Mucosa of rectum (tissue), 2 donors: Measurements from ENCODE around the gene ZNF280D.

Source experiments
- H3K27ac ChIP-seq, 2 donors: one replicate each; pipeline ENCODE4 v1.7.0; 2013; ENCODE audit warnings: inconsistent platforms in 2 of 2, low read depth in 2 of 2, low read length in 2 of 2
- H3K27me3 ChIP-seq, 2 donors: one replicate each; pipeline ENCODE4 v1.7.0; 2013; ENCODE audit warnings: low read length in 2 of 2; ENCODE audit not compliant: control insufficient read depth in 2 of 2, insufficient read depth in 2 of 2
- H3K36me3 ChIP-seq, 2 donors: one replicate each; pipeline ENCODE4 v1.7.0; 2013; ENCODE audit warnings: low read length in 2 of 2; ENCODE audit not compliant: control insufficient read depth in 2 of 2, insufficient read depth in 2 of 2
- H3K4me1 ChIP-seq, 2 donors: one replicate each; pipeline ENCODE4 v1.7.0; 2013; ENCODE audit warnings: low read length in 2 of 2, mild to moderate bottlenecking in 1 of 2; ENCODE audit not compliant: control insufficient read depth in 2 of 2, insufficient read depth in 2 of 2
- H3K4me3 ChIP-seq, 2 donors: one replicate each; pipeline ENCODE4 v1.7.0; 2013; ENCODE audit warnings: low read length in 2 of 2
- H3K9ac ChIP-seq, 2 donors: one replicate each; pipeline ENCODE4 v1.7.0; 2013; ENCODE audit warnings: low read length in 2 of 2, low read depth in 1 of 2, mild to moderate bottlenecking in 1 of 2
- H3K9me3 ChIP-seq, 2 donors: one replicate each; pipeline ENCODE4 v1.7.0; 2013; ENCODE audit warnings: low read length in 2 of 2; ENCODE audit not compliant: control insufficient read depth in 2 of 2
- donor health status: healthy.
- donor health status: Normal muscosa, but diverticular disease.

ZNF280D gene

DNA sequence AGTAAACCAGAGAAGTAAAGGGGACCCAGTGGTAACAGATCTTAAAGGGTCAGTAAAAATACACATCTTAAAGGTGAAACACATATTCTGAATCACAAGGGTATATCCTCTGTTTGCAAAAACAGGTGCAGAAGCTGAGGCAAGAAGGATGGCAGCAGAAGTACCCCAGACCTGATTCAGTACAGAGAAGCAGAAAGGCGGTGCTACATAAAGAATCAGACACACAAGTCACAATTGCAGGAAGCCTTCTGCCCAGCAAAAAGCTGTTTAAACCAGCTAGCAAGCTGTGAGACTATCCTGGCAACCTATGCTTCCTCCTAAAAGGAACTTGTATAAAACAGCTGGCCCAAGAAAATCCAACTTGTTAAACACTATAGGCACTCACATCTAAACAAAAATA lies 49.4 kb downstream of the ZNF280D start:
- H3K4me1 ChIP-seq, result no peaks in the 10 kb centered on the region
- H3K9me3 ChIP-seq, result no peaks in the 10 kb centered on the region
- no peak overlapping the region for H3K9ac ChIP-seq
- H3K27me3 ChIP-seq, result no peaks in the 10 kb centered on the region
- H3K27ac ChIP-seq, result no peak overlapping the region
- no peak overlapping the region for H3K4me3 ChIP-seq
- peaks cover 3 to 5% of the 10 kb centered on the region in 2 donors for H3K36me3 ChIP-seq

- H3K9me3 ChIP-seq, result no peaks in the 10 kb centered on the region
- no peaks in the 10 kb centered on the region for H3K4me1 ChIP-seq
- no peaks in the 10 kb centered on the region for H3K27me3 ChIP-seq
- peaks cover 4 to 12% of the 10 kb centered on the region in 2 donors for H3K36me3 ChIP-seq
- H3K4me3 ChIP-seq, result no peak overlapping the region
- no peak overlapping the region for H3K9ac ChIP-seq
- no peak overlapping the region for H3K27ac ChIP-seq
These were observed 52.2 kb downstream of the ZNF280D start for GRCh38 chr15:56681113-56681512.

DNA sequence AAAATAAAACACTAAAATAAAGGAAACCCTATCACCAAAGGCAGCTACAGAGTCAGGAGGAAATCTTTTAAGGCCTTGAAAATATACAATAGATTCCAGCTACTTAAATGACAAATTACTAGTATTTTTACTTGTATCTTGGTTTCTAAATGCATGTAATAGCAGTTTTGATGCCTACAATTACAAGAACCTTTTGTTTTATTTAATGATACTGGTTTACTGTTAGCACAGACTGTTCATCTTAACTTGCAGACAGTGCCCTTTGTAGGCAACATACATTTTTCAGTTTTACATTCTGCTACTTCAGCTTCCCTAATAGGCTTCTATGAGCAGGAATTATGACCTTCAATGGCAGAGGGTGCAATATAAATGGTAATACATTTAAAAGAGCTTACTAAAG lies 54.1 kb downstream of the ZNF280D start:
- peaks cover 7 to 17% of the 10 kb centered on the region in 2 donors for H3K36me3 ChIP-seq
- no peaks in the 10 kb centered on the region for H3K4me1 ChIP-seq

DNA sequence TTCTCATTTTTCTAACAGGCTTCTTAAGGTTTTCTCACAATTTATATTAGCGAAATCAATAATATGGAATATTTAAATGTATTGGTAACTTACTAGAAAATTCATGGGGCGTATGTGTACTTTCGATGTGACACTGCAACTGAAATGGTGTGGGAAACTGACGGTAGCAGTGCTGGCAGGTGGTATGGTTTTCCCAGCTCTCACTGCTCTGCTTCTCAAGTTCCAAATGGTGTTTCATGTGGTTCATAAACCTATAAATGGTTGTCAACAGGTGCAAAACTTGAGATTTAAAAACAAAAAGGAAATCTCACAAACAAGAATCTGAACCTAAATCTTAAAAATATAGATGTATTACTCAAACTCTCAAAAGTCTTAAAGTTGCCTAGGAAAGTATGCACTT lies 54.7 kb downstream of the ZNF280D start:
- Histone ChIP-seq H3K4me3 (no peak overlapping the region), H3K36me3 (peaks cover 7 to 17% of the 10 kb centered on the region in 2 donors), H3K9ac (no peak overlapping the region), H3K4me1 (no peaks in the 10 kb centered on the region), H3K9me3 (no peaks in the 10 kb centered on the region), H3K27me3 (no peaks in the 10 kb centered on the region), H3K27ac (no peak overlapping the region)

More for the DNA sequence above, 54.1 kb downstream of the ZNF280D start:
- H3K27ac ChIP-seq, result no peak overlapping the region
- H3K9me3 ChIP-seq, result no peaks in the 10 kb centered on the region
- no peak overlapping the region for H3K9ac ChIP-seq
- H3K4me3 ChIP-seq, result no peak overlapping the region
- H3K27me3 ChIP-seq, result no peaks in the 10 kb centered on the region

DNA sequence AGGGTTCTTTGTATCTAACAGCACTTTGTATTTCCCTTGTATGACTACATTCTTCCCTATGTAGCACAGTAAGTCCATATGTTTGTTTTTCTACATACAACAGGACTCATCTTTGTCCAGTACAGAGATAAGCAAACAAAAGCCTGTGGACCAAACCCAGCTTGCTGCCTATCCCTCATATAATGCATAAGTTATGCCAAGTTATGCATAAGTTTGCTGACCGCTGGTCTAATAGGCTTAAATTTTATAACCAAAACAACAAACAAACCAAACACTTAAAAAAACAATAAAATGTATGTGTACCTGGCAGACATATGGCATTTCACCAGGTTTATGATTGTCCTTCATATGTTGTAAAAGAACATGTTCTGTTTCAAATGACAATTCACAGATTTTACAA lies 56.0 kb downstream of the ZNF280D start:
- peaks cover 7 to 17% of the 10 kb centered on the region in 2 donors for H3K36me3 ChIP-seq
- no peak overlapping the region for H3K27ac ChIP-seq
- no peaks in the 10 kb centered on the region for H3K9me3 ChIP-seq
- H3K9ac ChIP-seq, result no peak overlapping the region
- no peaks in the 10 kb centered on the region for H3K27me3 ChIP-seq
- no peaks in the 10 kb centered on the region for H3K4me1 ChIP-seq
- H3K4me3 ChIP-seq, result no peak overlapping the region

DNA sequence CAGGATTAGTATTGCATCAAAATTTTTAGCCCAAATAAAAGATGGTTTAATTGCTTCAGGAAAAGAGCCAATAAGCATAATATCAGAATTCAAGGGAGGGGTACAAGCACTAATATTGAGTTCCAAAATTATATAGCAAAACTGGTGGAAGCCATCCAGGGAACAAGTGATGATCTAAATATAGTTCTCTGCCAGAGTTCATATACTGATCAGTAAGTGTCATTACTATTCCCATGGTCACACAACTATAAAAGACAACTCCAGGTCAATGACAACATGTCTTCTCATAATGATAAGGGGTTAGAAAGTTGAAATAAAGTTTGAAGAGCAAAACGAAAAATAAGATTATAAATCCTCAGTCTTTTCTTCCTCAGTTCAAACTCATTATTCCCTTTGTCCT lies 57.4 kb downstream of the ZNF280D start:
- no peaks in the 10 kb centered on the region for H3K4me1 ChIP-seq
- no peak overlapping the region for H3K27ac ChIP-seq
- H3K9ac ChIP-seq, result no peak overlapping the region
- no peaks in the 10 kb centered on the region for H3K27me3 ChIP-seq
- H3K9me3 ChIP-seq, result no peaks in the 10 kb centered on the region
- no peak overlapping the region for H3K4me3 ChIP-seq
- H3K36me3 ChIP-seq, result peaks cover 7 to 13% of the 10 kb centered on the region in 2 donors

GRCh38 chr15:56674857-56675256 lies 58.5 kb downstream of the ZNF280D start:
- no peaks in the 10 kb centered on the region for H3K27me3 ChIP-seq
- H3K36me3 ChIP-seq, result peaks cover 5 to 17% of the 10 kb centered on the region in 2 donors
- no peak overlapping the region for H3K9ac ChIP-seq
- no peak overlapping the region for H3K4me3 ChIP-seq
- H3K9me3 ChIP-seq, result no peaks in the 10 kb centered on the region
- H3K27ac ChIP-seq, result no peak overlapping the region
- no peaks in the 10 kb centered on the region for H3K4me1 ChIP-seq

GRCh38 chr15:56672721-56673120 lies 60.6 kb downstream of the ZNF280D start:
- Histone ChIP-seq H3K36me3 (peaks cover 5 to 21% of the 10 kb centered on the region in 2 donors), H3K27me3 (no peaks in the 10 kb centered on the region), H3K9me3 (no peaks in the 10 kb centered on the region), H3K4me3 (no peak overlapping the region), H3K4me1 (no peaks in the 10 kb centered on the region), H3K27ac (no peak overlapping the region), H3K9ac (no peak overlapping the region)

GRCh38 chr15:56667517-56667916 lies 65.8 kb downstream of the ZNF280D start:
- no peaks in the 10 kb centered on the region for H3K4me1 ChIP-seq
- H3K36me3 ChIP-seq, result peaks cover 20 to 32% of the 10 kb centered on the region in 2 donors
- no peak overlapping the region for H3K9ac ChIP-seq
- H3K4me3 ChIP-seq, result no peak overlapping the region
- H3K9me3 ChIP-seq, result no peaks in the 10 kb centered on the region
- H3K27me3 ChIP-seq, result no peaks in the 10 kb centered on the region
- no peak overlapping the region for H3K27ac ChIP-seq

GRCh38 chr15:56660943-56661342 lies 72.4 kb downstream of the ZNF280D start:
- H3K9me3 ChIP-seq, result no peaks in the 10 kb centered on the region
- no peaks in the 10 kb centered on the region for H3K4me1 ChIP-seq
- H3K27ac ChIP-seq, result no peak overlapping the region
- H3K9ac ChIP-seq, result no peak overlapping the region
- H3K36me3 ChIP-seq, result peaks cover 18 to 29% of the 10 kb centered on the region in 2 donors
- H3K4me3 ChIP-seq, result no peak overlapping the region
- H3K27me3 ChIP-seq, result no peaks in the 10 kb centered on the region

DNA sequence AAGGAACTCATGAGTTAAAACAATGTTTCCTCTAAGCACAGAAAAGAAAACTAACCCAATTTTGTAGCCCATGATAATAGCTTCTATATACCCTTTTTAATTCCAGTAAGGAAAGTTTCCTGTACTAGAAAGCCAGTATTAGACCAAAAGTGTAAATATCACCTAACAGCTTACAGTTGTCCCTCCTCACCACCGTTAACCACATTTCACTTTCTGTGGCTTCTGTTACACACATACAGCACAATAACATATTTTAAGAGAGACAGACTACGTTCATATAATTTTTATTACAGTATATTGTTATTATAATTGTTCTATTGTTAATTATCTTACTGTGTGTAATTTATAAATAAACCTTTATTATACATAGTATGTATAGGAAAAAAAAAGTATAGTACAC lies 74.1 kb downstream of the ZNF280D start:
- Histone ChIP-seq H3K27me3 (no peaks in the 10 kb centered on the region), H3K27ac (no peak overlapping the region), H3K4me3 (no peak overlapping the region), H3K9me3 (no peaks in the 10 kb centered on the region), H3K4me1 (no peaks in the 10 kb centered on the region), H3K9ac (no peak overlapping the region), H3K36me3 (peaks cover 9 to 16% of the 10 kb centered on the region in 2 donors)
